NB4 (cell line): Measurements from ENCODE around the gene PLEKHF1.

Experiments used
- MYC ChIP-seq: IDR thresholded peaks from 2 replicates; pipeline ENCODE4 v1.6.1; 2011; ENCODE audit warnings: low read depth, low read length
- POLR2A ChIP-seq: IDR thresholded peaks from 2 replicates; pipeline ENCODE4 v1.6.1; 2011; ENCODE audit warnings: mild to moderate bottlenecking; ENCODE audit not compliant: insufficient read length; ENCODE audit errors: extremely low read depth
- TF ChIP-seq, protein P1 (sequence below): IDR thresholded peaks from one replicate; pipeline ENCODE4 v1.5.1; 2012; ENCODE audit warnings: low read depth, low read length

DNA sequence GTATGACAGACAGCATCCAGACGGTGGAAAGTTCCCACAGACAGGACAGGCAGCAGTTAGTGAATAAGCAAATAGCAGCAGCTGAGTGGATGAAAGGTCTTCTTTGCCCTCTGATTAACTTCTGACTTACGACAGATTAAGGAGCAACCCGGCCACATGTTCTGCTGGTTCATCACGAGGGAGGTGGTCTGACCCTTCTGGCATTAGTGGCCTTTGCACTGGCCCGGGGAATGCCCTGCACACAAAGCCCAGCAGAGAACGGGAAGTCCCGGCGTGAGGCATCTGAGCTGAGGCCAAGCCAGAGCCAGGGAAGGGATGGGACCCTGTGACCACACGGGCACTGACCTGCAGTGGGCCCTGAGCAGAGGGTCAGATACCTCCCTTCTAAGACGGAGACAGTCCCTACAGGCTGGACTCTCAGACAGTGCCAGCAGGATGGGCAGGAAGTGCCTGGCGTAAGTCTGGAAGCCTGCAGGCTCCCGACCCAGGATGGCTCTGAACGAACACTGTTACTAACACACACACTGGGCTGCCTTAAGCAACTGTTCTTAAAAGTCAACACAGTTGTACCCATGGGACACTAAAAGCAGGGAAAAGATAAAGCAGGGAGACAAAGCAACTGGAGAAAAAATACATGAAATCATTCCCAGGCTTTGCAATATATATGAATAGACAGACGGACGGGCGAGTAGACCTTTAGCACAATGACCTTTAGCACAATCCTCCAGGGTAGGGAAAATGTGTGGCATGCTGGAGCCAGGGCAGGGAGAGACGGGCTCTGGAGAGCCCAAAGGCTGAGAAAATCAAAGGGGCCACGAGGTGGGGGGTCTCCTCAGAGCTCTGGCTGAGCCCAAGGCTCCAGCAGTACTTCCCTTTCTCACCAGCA is 43.5 kb downstream of the PLEKHF1 start:
- TF ChIP-seq, protein P1, sequence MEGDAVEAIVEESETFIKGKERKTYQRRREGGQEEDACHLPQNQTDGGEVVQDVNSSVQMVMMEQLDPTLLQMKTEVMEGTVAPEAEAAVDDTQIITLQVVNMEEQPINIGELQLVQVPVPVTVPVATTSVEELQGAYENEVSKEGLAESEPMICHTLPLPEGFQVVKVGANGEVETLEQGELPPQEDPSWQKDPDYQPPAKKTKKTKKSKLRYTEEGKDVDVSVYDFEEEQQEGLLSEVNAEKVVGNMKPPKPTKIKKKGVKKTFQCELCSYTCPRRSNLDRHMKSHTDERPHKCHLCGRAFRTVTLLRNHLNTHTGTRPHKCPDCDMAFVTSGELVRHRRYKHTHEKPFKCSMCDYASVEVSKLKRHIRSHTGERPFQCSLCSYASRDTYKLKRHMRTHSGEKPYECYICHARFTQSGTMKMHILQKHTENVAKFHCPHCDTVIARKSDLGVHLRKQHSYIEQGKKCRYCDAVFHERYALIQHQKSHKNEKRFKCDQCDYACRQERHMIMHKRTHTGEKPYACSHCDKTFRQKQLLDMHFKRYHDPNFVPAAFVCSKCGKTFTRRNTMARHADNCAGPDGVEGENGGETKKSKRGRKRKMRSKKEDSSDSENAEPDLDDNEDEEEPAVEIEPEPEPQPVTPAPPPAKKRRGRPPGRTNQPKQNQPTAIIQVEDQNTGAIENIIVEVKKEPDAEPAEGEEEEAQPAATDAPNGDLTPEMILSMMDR = no peak
- no peak for TF ChIP-seq POLR2A
- no peak for TF ChIP-seq MYC
